Jurkat, Clone E6-1 (cell line): ENCODE measurements around the gene CYP11A1.
"Not testable (repeated sequence)": the region's sequence is repeated elsewhere in the genome, so short reads cannot be mapped to it uniquely, and the experiment has no call there.

Experiments used
- DNase-seq: peaks from one replicate; pipeline ENCODE4 v3.0.0-alpha.2; 2011; ENCODE audit warnings: low read depth, low spot score
- H3K4me3 ChIP-seq: 2 replicates; pipeline ENCODE4 v1.5.1; 2011; ENCODE audit warnings: mild to moderate bottlenecking, low read length, control low read depth, moderate library complexity

Gene CYP11A1

DNA sequence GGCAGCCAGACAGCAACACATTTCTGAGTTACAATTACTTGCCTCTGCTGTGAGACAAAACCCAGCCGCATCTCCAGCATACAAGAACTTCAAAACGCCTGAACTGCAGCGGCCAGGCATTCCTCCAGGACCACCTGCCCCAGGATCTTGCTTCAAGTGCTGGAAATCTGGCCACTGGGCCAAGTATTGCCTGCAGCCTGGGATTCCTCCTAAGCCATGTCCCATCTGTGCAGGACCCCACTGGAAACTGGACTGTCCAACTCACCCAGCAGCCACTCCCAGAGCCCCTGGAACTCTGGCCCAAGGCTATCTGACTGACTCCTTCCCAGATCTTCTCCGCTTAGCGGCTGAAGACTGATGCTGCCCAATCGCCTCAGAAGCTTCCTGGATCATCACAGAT is 11.4 kb downstream of the CYP11A1 start:
- not testable (repeated sequence) for H3K4me3 ChIP-seq, DNase-seq

DNA sequence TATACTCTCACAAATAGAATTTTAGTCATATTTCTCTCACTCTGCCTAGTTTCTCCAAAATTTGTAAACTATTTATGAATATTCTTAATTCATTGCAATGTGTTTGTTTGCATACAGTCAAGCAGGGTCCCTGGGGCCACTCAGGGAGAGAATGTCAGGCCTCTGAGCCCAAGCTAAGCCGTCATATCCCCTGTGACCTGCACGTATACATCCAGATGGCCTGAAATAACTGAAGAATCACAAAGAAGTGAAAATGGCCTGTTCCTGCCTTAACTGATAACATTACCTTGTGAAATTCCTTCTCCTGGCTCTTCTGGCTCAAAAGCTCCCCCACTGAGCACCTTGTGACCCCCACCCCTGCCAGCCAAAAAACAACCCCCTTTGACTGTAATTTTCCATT is 13.5 kb downstream of the CYP11A1 start:
- not testable (repeated sequence) for H3K4me3 ChIP-seq, DNase-seq

DNA sequence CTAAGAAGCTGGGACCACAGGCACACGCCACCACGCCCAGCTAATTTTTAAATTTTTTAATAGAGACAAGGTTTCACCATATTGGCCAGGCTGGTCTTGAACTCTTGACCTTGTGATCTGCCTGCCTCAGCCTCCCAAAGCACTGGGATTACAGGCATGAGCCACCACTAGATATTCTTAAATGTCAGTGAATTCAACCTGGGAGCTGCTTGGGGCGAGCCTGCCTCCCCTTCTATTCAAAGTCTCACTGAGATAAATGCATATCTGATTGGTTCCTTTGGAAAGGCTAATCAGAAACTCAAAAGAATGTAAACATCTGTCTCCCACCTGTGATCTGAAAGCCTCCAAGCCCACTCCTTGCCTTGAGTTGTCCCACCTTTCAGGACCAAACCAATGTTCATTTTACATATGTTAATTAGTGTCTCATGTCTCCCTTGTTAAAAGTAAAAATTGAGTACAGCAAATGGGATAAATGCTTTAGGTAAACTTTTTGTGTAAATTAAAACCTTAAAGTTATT is 15.0 kb downstream of the CYP11A1 start:
- no peak overlapping the region for H3K4me3 ChIP-seq
- no peak for DNase-seq

DNA sequence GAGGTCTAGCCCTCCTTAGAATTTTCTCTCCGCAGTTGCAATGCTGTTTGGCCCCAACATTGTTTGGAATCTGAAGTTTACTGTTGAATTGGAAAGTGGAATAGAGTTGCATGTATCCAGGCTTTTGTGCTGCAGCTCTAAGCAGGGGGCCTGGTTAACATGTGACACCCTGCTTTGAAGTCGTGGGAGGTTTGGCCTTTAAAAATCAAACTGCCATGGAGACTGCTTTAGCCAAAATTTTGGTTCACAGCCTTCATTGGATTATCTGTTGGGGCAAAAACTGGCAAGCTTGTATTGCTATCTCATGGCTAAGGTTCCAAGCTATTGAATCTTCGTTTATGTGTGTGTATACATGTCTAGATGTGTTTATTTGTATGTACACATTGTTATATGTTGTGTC is 15.8 kb downstream of the CYP11A1 start:
- H3K4me3 ChIP-seq = no peak overlapping the region

DNA sequence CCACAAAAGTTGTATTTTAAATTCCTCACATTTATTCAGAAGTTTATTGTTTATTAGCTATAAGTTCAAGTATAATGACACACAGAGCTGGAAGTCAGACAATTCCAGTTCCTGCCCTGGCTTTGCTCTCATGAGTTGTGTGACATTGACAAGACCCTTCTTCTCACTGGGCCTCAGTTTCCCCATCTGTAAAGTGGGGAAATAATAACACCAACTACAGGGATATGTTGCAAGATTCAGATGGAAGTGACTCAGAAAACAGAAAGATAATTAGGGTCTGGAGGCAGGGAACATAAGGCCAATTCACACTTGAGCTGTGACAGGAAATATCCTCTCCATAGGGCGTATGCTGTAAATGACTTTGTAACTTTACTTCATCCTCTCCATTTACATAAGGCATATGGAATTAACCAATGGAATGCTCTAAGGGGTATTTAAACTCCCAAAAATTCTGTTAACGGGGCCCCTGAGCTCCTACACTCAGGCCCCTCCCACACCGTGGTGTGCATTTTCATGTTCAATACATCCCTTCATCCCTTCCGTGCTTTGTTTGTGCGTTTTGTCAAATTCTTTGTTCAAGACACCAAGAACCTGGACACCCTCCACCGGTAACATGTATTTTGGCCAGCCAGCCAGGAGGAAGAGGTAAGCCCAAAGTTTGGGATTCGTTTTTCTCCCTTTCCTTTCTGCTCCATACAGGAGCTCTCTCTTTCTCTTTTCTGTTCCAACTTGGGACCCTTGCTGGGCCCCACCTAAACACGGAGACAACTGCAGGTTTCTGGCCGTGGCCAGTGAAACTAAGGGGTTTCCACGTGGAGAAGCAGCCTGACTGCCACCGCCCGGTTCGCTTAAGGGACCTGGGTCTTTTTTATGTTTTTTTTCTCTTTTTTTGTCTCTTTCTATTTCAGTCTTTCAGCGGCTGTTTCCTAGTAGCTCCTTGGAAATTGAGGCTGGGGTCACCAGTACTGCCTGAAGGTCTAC is 16.9 kb downstream of the CYP11A1 start:
- DNase-seq = no peak
- no peak overlapping the region for H3K4me3 ChIP-seq

More for the DNA sequence above, 15.8 kb downstream of the CYP11A1 start:
- DNase-seq = no peak

DNA sequence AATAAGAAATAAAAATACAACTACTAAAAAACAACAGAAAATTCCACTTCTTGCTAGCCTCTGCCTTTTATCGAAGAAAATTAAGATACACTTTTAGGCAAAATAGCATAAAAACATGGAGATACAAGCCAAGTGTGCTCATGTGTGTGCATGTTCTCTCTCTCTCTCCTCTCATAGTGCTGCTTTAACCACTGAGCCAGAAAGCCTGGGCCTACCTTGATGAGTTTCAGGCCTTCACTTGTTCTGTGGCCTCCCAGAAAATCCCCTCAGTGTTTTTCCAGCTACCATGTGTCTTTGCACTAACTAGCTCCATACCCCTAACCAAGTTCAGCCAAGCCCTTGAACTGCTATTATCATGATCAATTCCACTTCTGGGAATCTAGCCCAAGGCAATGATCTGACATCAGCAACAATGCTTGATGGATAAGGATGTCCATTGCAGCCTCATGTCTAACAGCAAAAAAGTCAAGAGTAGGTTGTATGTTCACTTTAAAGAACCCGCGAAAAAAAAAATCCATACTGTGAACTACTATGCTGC is 18.1 kb downstream of the CYP11A1 start:
- H3K4me3 ChIP-seq = no peak overlapping the region
- no peak for DNase-seq

DNA sequence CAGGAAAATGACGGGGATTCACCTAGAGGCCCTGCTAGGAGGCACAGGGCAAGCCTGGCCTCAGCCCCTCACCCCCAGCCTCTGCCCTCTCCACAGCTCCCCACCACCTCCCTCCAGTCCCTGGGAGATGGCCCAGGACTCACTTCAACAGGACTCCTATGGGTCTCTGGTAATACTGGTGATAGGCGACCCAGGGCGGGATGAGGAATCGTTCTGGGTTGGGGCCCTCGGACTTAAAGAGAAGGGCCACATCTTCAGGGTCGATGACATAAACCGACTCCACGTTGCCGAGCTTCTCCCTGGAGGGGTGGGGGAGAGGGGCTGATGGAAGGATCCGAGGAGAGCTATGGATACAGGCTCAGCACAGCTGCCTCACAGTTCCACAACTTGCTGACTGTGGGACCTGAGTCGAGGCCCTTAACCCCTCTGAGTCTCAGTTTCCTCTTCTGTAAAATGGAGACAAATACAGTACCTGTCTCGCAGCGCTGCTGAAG is 19.6 kb downstream of the CYP11A1 start:
- no peak overlapping the region for H3K4me3 ChIP-seq
- DNase-seq = no peak

DNA sequence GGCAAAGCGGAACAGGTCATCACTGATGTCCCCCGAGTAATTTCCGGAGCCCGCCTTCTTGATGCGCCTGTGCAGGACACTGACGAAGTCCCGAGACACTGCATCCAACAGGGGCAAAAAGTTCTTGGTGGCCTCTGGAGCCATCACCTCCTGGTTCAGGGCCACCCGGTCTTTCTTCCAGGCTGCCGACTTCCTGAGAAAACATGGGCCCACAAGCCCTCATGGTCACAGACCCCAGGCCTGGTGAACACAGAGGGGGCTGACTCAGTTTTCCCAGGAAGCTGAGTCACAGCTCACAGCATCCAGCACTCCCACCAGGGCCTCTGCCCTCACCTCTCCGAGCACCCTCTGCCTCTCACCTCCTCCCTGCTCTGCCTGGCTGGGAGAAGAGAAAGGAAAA is 22.4 kb downstream of the CYP11A1 start:
- no peak overlapping the region for H3K4me3 ChIP-seq
- DNase-seq = no peak

DNA sequence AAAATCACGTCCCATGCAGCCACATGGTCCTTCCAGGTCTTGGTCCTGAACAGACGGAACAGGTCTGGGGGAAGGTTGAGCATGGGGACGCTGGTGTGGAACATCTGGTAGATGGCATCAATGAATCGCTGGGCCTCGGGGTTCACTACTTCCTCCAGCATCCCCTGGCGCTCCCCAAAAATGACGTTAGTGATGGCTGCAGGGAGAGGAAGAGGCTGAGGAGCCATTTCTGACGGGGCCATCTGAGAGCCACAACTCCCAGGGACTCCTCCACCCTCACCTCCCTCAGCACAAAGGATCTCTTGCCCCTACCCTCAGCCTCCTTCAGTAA is 23.7 kb downstream of the CYP11A1 start:
- no peak for DNase-seq
- H3K4me3 ChIP-seq = no peak overlapping the region

DNA sequence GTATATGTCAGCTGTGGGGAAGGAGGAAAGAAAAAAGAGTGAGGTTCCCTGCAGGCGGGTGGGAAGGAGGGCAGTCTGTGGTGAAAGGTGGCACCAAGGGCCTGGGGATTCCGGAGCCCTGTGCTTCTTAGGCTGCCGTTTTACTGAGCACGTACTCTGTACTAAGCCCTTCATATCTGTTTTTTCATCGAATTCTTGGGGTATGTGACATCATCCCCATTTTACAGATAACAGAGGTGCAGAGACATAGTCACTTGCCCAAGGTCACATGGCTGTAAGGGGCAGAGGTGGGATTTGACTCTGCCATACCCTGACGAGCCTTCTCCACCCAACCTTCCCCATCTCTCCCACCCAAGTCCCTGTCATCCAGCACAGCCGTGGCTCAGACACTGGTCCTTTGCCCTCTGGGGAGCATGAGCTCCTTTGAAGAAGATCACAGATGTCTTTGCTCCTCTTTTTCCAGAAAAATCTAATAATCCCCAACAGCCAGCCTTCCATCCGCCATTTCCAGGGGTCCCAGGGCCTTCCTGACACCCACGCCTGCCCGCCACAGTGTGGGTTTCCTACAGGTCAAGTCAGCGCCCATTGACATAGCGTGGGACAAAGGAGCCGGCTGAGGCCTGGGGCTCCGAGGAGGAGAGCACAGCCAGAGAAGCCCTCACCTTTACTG is 24.2 kb downstream of the CYP11A1 start:
- no peak overlapping the region for H3K4me3 ChIP-seq
- no peak for DNase-seq

DNA sequence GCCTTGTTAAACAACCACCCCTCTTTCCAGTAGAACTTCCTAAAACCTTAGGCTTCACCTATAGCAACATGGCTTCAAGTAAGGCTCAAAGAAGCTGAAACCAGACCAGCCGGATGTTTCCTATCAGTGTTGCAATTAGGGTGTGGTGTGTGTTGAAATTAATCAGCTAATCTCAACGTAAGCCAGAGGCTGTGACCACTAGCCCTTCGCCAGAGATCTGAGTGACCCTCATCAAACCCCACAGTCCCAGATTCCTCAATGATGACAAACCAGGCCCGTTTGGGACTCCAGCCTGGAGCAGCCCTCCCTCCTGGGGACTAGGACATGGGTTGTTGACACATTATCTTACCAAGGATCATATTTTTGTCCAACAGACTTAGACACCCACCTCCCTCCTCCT is 27.3 kb downstream of the CYP11A1 start:
- DNase-seq = no peak
- no peak overlapping the region for H3K4me3 ChIP-seq

DNA sequence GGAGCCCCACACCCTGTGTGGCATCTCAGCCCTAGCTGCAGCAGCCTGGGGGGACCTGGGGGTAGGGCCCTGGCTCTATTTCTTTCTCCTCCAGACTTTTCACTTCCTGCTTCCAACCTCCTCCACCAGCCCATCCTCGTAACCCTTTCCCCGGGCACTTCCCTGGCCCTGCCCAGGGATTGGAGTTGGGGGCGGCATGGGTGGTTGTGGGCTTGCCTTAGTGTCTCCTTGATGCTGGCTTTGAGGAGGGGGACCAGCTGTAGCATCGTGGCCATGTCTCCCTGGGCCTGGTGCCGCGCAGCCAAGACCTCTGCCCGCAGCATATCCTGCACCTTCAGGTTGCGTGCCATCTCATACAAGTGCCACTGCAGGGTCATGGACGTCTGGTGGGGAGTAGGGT is 28.1 kb downstream of the CYP11A1 start:
- no peak overlapping the region for H3K4me3 ChIP-seq
- no peak for DNase-seq

DNA sequence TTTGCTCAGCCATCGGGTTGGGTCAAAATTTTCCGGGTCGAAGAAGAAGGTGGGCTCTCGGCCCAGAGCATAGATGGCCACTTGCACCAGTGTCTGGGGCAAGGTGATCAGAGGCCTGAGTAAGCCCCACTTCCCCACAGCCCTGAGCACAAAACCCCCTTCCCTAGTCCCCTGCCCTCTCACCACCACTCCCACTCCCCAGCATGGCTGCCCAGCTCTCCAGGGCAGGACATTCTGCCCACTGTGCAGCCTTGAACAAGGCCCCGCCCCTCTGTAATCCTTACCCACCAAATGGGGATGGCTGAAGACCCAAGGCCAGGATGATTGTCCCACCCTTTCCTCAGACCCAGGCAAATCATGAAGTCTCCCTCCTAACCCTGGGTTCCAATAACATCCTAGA is 28.8 kb downstream of the CYP11A1 start:
- no peak overlapping the region for H3K4me3 ChIP-seq
- no peak for DNase-seq

DNA sequence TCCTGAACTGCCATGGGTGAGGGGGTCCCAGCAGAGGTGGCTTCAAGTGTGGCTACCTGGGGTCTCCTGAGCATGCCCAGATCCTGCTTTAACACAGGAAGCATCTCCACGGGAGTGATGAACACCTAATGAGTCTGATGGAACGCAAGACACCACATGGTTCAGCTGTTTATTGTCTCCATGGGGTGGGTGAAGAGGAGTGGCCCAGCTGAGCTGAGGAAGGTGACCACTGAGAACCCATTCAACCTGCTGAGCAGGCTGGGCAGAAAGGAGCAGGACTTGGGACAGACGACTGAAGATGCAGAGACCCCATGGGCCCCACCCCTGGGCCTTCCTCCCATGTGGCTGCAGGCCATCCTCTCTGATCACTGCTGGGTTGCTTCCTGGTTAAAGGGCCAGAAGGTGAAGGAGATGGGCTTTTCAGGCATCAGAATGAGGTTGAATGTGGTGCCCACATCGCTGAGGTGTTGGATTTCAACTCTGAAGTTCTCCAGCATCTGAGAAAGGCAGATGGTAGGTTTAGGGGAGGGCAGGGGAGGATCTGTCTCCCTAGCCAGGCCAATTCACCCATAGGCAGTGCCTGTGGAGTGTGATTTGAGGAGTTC is 29.7 kb downstream of the CYP11A1 start:
- H3K4me3 ChIP-seq = no peak overlapping the region
- no peak for DNase-seq

DNA sequence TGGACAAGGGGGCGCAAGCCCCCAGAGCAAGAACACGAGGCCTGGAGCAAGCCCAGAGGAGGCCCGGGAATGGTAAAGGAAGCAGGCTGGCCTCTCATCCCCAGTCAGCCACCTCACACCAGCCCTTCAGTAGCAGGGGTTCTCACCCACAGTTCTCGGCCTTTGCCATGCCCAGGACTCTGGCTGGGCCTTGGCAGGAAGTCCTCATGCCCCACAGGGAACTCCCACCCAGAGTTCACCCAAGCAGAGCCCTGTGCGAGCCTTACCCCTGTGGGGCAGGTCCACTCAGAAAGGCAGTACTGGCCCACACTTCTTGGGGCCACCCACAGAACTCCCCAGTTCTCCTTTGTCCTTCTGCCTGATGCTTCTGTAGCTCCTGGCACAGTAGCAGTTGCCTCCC is 30.3 kb downstream of the CYP11A1 start:
- DNase-seq = no peak
- H3K4me3 ChIP-seq = no peak overlapping the region

DNA sequence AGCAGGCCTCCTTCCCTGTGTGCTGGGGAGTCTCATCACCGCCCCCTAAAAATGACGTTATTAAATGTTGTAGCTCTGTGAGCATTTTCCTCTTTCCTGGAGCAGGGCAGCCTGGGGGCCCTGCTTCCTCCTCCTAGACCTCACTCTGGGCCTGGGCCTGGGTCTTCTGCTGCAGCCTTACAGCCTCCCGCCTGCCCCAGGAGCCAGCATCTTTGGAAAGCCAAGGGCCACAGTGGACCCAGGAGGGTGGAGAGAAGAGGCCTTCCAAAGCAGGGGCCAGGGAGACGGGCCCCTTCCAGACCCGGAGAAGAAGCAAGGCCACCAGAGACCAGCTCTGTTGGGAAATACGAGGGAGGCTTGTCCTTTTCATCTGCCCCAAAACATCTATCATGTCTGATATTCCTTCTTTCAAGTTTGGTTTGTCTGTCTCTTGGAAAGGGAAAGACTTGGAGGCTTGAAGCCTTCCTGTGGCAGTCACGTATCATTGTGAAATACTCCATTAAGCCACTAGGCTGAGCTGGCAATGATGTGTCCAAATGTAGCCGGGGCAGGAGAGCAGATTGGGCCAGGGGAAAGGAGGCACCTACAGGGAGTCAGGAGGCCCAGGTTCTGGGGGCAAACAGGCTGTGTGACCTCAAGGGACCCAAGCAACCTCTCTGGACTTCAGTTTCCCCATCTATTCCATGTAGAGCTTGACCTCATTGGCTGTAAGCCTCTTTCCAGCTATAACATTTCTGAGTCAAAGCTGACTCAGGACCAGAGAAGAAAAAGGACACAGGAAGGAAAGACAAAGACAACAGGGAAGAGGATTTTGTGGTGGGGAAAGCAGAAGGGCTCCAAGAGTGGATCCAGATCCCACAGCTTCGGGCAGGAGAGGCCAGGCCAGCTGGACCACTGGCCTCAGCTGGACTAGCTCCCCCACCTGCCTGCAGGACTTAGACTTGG is 31.1 kb downstream of the CYP11A1 start:
- no peak overlapping the region for H3K4me3 ChIP-seq
- DNase-seq = no peak

DNA sequence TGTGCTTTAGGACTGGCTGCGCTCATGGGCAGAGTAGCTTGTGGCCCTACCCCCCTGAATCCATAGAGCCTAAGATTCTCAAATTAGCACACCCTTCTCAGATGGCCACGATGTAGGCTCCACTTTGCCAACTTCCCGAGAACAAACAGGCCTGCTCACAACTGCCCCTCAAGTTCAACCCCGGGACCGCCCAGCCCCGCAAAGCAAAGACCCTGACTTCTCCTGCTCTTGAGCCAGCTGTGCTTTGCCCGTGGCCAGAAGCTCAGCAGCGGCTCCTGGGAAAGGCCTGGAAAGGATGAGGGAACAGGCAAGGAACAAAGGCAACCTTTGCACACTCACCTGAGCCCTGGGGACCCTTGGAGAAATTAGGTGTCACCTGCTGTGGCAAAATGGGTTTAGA is 32.0 kb downstream of the CYP11A1 start:
- no peak for DNase-seq
- no peak overlapping the region for H3K4me3 ChIP-seq

DNA sequence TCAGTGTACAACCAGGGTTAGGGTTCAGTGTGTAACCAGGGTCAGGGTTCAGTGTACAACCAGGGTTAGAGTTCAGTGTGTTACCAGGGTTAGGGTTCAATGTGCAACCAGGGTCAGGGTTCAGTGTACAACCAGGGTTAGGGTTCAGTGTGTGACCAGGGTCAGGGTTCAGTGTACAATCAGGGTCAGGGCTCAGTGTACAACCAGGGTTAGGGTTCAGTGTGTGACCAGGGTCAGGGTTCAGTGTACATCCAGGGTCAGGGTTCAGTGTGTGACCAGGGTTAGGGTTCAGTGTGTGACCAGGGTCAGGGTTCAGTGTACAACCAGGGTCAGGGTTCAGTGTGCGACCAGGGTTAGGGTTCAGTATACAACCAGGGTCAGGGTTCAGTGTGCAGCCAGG is 33.3 kb downstream of the CYP11A1 start:
- no peak for DNase-seq

DNA sequence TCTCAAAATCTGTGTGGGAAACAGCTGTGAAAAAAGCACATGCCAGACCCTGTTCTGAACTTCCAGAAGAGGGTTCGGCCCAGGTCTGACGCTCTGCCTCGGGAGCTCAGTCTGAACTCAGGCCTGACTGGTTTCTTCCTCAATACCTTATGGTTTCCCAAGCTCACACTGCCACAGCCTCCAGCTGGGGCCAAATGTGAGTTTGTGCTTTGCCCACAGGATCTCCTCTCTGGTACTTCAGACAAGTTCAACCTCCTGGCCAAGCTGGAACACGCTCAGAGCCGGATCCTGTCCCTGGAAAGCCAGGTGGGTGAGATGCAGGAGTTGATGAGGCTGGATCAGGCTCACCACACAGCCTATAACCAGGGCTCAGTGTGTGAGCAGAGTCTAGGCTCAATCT is 33.8 kb downstream of the CYP11A1 start:
- DNase-seq = no peak

More for the DNA sequence above, 33.3 kb downstream of the CYP11A1 start:
- H3K4me3 ChIP-seq = no peak overlapping the region

More for the DNA sequence above, 33.8 kb downstream of the CYP11A1 start:
- no peak overlapping the region for H3K4me3 ChIP-seq
